Karpas-422 (cell line): ENCODE results near the gene ZNF530. TPM values are rescaled to one million over a fixed set of nuclear protein-coding genes. Genes with fewer than 3 reads are reported as not detected.
A peak's percentile ranks its signal among the peaks of the same experiment; 100 is the strongest.

Experiments
- DNase-seq: peaks from one replicate; pipeline ENCODE4 v3.0.0-alpha.2; 2015
- H2AFZ ChIP-seq: fragments of 200-600 bp; sonication (generic); 2 replicates; pipeline ENCODE4 v1.6.1; 2014; ENCODE audit warnings: antibody characterized with exemption, low read length, mixed read lengths
- H3K27ac ChIP-seq: fragments of 200-600 bp; sonication (generic); 2 replicates; pipeline ENCODE4 v1.5.1; 2014; ENCODE audit warnings: mild to moderate bottlenecking, low read length, moderate library complexity
- H3K27me3 ChIP-seq: fragments of 200-600 bp; sonication (generic); 2 replicates; pipeline ENCODE4 v1.6.1; 2014; ENCODE audit warnings: low read length, mixed read lengths
- H3K36me3 ChIP-seq: fragments of 200-600 bp; sonication (generic); 2 replicates; pipeline ENCODE4 v1.6.1; 2014; ENCODE audit warnings: low read length, mixed read lengths; ENCODE audit not compliant: insufficient read depth
- H3K4me1 ChIP-seq: fragments of 200-600 bp; sonication (generic); 2 replicates; pipeline ENCODE4 v1.6.1; 2014; ENCODE audit warnings: mild to moderate bottlenecking, low read length, mixed read lengths
- H3K4me2 ChIP-seq: fragments of 200-600 bp; sonication (generic); 2 replicates; pipeline ENCODE4 v1.6.1; 2014; ENCODE audit warnings: low read length, low read depth, mild to moderate bottlenecking; ENCODE audit not compliant: poor library complexity, severe bottlenecking
- H3K4me3 ChIP-seq: fragments of 200-600 bp; sonication (generic); 2 replicates; pipeline ENCODE4 v1.5.1; 2014; ENCODE audit warnings: mild to moderate bottlenecking, antibody characterized with exemption, low read length, mixed read lengths
- H3K79me2 ChIP-seq: fragments of 200-600 bp; sonication (generic); 2 replicates; pipeline ENCODE4 v1.6.1; 2014; ENCODE audit warnings: mild to moderate bottlenecking, low read length, mixed read lengths
- H3K9ac ChIP-seq: fragments of 200-600 bp; sonication (generic); 2 replicates; pipeline ENCODE4 v1.6.0; 2014; ENCODE audit warnings: low read length
- H3K9me2 ChIP-seq: fragments of 200-600 bp; sonication (generic), shearing (Covaris generic); replicated peaks from 2 replicates; pipeline ENCODE4 v1.6.0; 2014; ENCODE audit warnings: mild to moderate bottlenecking, low read length, moderate library complexity; ENCODE audit not compliant: insufficient read depth
- H3K9me3 ChIP-seq: fragments of 300-700, 200-600 bp; sonication (generic); 2 replicates; pipeline ENCODE4 v1.6.1; 2014; ENCODE audit warnings: low read length, mixed read lengths
- H4K20me1 ChIP-seq: fragments of 200-600 bp; sonication (generic); 2 replicates; pipeline ENCODE4 v1.6.1; 2014; ENCODE audit warnings: mild to moderate bottlenecking, antibody characterized with exemption, low read length, low read depth; ENCODE audit not compliant: insufficient read depth
- total RNA-seq: library from RNA; depleted of rRNA; stranded (reverse); fragments of >200 nt; shearing (Covaris generic); gene quantifications from 2 replicates; pipeline ENCODE4 v1.2.3, GENCODE V29; 2014; ENCODE audit warnings: low replicate concordance

The ZNF530 gene
- total RNA-seq, 1 experiment from 2014 or later, result 7.7 TPM

GRCh38 chr19:57566396-57567265 is 33.1 kb upstream of the ZNF530 start:
- peak; percentile 66 for DNase-seq
- no peaks in the 10 kb centered on the region for H3K27me3 ChIP-seq
- H3K36me3 ChIP-seq, result peaks cover 6% of the 10 kb centered on the region
- no peak overlapping the region for H3K4me3 ChIP-seq
- no peak overlapping the region for H3K9ac ChIP-seq
- H2AFZ ChIP-seq, result no peak overlapping the region
- H3K9me2 ChIP-seq, result no peaks in the 10 kb centered on the region
- no peak overlapping the region for H3K4me2 ChIP-seq
- H3K27ac ChIP-seq, result no peak overlapping the region
- H3K4me1 ChIP-seq, result no peaks in the 10 kb centered on the region
- peaks cover 80% of the 10 kb centered on the region for H3K9me3 ChIP-seq
- H3K79me2 ChIP-seq, result no peaks in the 10 kb centered on the region
- no peaks in the 10 kb centered on the region for H4K20me1 ChIP-seq

DNA sequence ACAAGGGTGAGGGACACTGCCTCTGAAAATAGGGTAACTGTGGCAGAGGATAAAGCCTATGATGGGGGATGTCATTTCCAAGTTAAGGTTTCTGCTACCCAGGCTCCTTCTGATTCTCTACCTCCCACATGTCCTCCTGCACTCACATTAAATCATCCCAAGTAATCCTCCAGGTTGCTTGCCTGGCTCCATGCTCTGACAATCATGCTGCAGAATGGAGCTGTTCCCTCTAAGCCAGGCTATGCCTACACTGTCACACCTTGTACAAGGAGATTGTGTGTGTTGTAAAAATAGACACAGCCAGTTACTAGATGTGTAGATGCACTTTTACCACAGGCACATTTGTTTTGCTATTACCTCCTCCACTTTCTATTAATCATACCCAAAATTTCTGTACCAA is 29.0 kb upstream of the ZNF530 start:
- H3K4me2 ChIP-seq, result no peak overlapping the region
- peaks cover 47% of the 10 kb centered on the region for H3K36me3 ChIP-seq
- no peaks in the 10 kb centered on the region for H3K79me2 ChIP-seq
- H3K9me2 ChIP-seq, result no peaks in the 10 kb centered on the region
- H3K4me3 ChIP-seq, result no peak overlapping the region
- no peak overlapping the region for H2AFZ ChIP-seq
- no peaks in the 10 kb centered on the region for H4K20me1 ChIP-seq
- peaks cover 80% of the 10 kb centered on the region for H3K9me3 ChIP-seq
- H3K27me3 ChIP-seq, result no peaks in the 10 kb centered on the region
- no peak overlapping the region for H3K9ac ChIP-seq
- DNase-seq, result no peak
- H3K4me1 ChIP-seq, result no peaks in the 10 kb centered on the region
- H3K27ac ChIP-seq, result no peak overlapping the region

DNA sequence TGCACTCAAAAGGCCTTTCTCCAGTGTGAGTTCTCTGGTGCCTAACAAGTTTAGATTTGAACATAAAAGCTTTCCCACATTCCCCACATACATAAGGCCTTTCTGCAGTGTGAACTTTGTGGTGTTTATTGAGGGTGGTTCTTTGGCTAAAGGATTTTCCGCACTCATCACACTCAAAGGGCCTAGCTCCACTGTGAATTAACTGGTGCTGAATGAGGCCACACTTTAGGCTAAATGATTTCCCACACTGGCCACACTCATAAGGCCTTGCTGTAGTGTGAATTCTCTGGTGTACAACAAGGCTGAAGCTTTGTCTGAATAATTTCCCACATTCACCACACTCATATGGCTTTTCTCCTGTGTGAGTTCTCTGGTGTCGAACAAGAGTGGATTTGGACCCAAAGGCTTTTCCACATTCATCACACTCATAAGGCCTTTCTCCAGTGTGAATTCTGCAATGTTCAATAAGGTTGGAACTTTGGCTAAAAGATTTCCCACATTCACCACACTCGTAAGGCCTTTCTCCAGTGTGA is 27.2 kb upstream of the ZNF530 start:
- H3K9me3 ChIP-seq, result peaks cover 79% of the 10 kb centered on the region

DNA sequence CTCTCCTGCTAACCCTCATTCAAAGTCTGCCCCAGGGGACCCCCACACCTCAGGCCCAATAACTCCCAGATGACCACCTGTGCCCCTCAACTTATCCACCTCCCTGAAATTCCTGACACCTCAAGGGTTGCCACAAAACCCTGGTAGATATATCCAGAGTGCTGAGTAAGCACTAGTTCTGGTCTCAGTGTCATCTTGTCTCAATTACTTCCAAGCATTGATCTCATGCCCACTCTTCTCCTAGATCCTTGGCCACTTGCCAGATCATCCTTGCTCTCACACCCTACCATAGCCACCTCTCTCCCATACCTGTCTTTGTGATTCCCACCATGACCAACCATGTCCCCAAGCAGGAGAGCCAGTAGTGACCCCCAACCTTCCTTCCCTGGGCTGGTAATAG is 23.0 kb upstream of the ZNF530 start:
- peaks cover 63% of the 10 kb centered on the region for H3K36me3 ChIP-seq

More for the DNA sequence above, 27.2 kb upstream of the ZNF530 start:
- DNase-seq, result no peak
- H4K20me1 ChIP-seq, result no peaks in the 10 kb centered on the region
- no peak overlapping the region for H3K9ac ChIP-seq
- H2AFZ ChIP-seq, result no peak overlapping the region
- peaks cover under 1% of the 10 kb centered on the region for H3K4me1 ChIP-seq
- H3K27ac ChIP-seq, result no peak overlapping the region
- H3K9me2 ChIP-seq, result no peaks in the 10 kb centered on the region
- H3K36me3 ChIP-seq, result peaks cover 64% of the 10 kb centered on the region
- no peak overlapping the region for H3K4me3 ChIP-seq
- H3K79me2 ChIP-seq, result peaks cover 16% of the 10 kb centered on the region
- H3K4me2 ChIP-seq, result no peak overlapping the region
- H3K27me3 ChIP-seq, result no peaks in the 10 kb centered on the region

GRCh38 chr19:57578487-57579205 is 21.0 kb upstream of the ZNF530 start, which contains the start of gene ZNF416:
Gene ZNF416, minus strand, starts transcription at chr19:57578911. Its CDS starts 207 bp downstream, at chr19:57578704.
- Histone ChIP-seq H4K20me1 (no peaks in the 10 kb centered on the region), H3K9ac (peak within 1 kb of the TSS; percentile 85), H3K27me3 (no peaks in the 10 kb centered on the region), H3K36me3 (peaks cover 43% of the 10 kb centered on the region), H3K4me1 (peaks cover 13% of the 10 kb centered on the region), H2AFZ (peak within 1 kb of the TSS; percentile 87), H3K9me3 (peaks cover 67% of the 10 kb centered on the region), H3K79me2 (peaks cover 28% of the 10 kb centered on the region), H3K27ac (no peak within 1 kb of the TSS), H3K9me2 (no peaks in the 10 kb centered on the region), H3K4me3 (peak within 1 kb of the TSS; percentile 90), H3K4me2 (peak within 1 kb of the TSS; percentile 75)
- DNase-seq, result peak; percentile 100

More for the DNA sequence above, 23.0 kb upstream of the ZNF530 start:
- Histone ChIP-seq H3K27ac (no peak overlapping the region), H4K20me1 (no peaks in the 10 kb centered on the region), H3K4me3 (peak overlapping the region; percentile 22; the same call in 1 of the 2 replicates), H3K9me2 (no peaks in the 10 kb centered on the region), H2AFZ (no peak overlapping the region), H3K9me3 (peaks cover 75% of the 10 kb centered on the region), H3K4me2 (no peak overlapping the region), H3K27me3 (no peaks in the 10 kb centered on the region), H3K79me2 (peaks cover 28% of the 10 kb centered on the region), H3K4me1 (peaks cover 13% of the 10 kb centered on the region), H3K9ac (no peak overlapping the region)
- no peak for DNase-seq

- no peak for DNase-seq
- no peaks in the 10 kb centered on the region for H3K27me3 ChIP-seq
- peaks cover 31% of the 10 kb centered on the region for H3K9me3 ChIP-seq
- H3K4me1 ChIP-seq, result peaks cover 7% of the 10 kb centered on the region
- no peaks in the 10 kb centered on the region for H4K20me1 ChIP-seq
- no peak overlapping the region for H2AFZ ChIP-seq
- no peaks in the 10 kb centered on the region for H3K9me2 ChIP-seq
- H3K36me3 ChIP-seq, result no peaks in the 10 kb centered on the region; the same call in 1 of the 2 replicates
- no peak overlapping the region for H3K4me3 ChIP-seq
- H3K79me2 ChIP-seq, result peaks cover 5% of the 10 kb centered on the region
- no peak overlapping the region for H3K9ac ChIP-seq
- no peak overlapping the region for H3K27ac ChIP-seq
- H3K4me2 ChIP-seq, result no peak overlapping the region
These were observed 16.6 kb upstream of the ZNF530 start for GRCh38 chr19:57583104-57583520.

DNA sequence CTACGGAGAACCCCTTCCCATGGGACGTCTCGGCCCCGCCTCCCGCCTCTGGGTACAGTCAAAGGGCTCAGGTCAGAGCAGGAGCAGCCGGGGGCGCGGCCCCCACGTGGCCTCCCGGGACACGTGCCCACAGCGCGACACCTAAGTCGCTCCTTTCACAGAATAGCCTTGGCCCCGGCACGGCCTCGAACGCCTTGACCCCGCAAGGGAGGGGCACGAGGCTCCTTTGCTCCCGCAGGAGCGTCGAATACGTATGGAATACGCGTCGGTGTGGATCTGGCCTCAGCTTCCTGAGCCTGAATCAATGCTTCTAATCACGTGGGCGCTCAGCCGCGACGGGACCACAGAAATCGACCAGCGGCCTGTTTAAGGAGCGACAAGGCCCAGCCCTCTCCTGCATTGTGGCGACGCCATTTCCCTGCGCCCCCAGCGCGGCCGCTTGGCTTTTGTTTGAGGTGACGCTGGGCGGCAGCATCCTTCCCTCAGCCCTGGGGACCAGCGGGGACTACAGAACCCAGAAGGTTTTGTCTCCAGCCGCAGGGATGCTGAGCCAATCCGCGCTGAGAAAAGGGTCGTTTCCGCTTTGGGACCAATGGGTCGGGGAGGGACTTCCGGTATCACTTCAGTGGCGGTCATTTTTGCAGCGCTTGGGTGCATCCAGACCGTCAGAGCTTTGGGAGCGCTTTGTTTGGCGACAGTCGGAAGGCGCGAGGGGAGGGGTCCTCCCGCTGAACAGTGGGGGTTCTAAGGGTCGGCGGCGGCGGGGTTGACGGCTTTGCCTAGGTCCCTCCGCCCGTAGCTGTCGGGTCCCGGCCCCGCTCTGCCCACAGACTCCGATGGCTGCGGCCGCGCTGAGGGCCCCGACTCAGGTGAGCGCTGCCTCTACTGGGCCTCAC is 15.9 kb upstream of the ZNF530 start, which contains the start of gene ZIK1:
TSS of gene ZIK1 (plus strand) at position 625 of the 896 bp plus-strand sequence. CDS start at position 837, 212 bp downstream.
- Histone ChIP-seq H3K36me3 (no peaks in the 10 kb centered on the region; the same call in 1 of the 2 replicates), H4K20me1 (no peaks in the 10 kb centered on the region), H3K9me2 (no peaks in the 10 kb centered on the region), H3K9me3 (peaks cover 31% of the 10 kb centered on the region), H3K9ac (no peak within 1 kb of the TSS), H2AFZ (no peak within 1 kb of the TSS), H3K27me3 (no peaks in the 10 kb centered on the region), H3K4me3 (no peak within 1 kb of the TSS), H3K4me1 (peaks cover 3% of the 10 kb centered on the region; the same call in 1 of the 2 replicates), H3K27ac (no peak within 1 kb of the TSS), H3K79me2 (no peaks in the 10 kb centered on the region), H3K4me2 (no peak within 1 kb of the TSS)
- DNase-seq, result no peak
